H1 (cell line): ENCODE results near the gene SPR. TPM values are rescaled to one million over a fixed set of nuclear protein-coding genes. Genes with fewer than 3 reads are reported as not detected.

Experiments
- CTCF ChIA-PET: fragments of 300-600 bp; sonication (Branson Sonifier 250); formaldehyde crosslinking; loops from one replicate; lab custom pipeline; 2021; ENCODE audit not compliant: partially characterized antibody; lab: Charles Lee
- POLR2A ChIA-PET: fragments of 300-600 bp; sonication (Branson Sonifier 250); formaldehyde crosslinking; loops from one replicate; lab custom pipeline; 2021; ENCODE audit warnings: inconsistent platforms; ENCODE audit not compliant: partially characterized antibody; lab: Charles Lee
- DNase-seq, 2 experiments: peaks; one replicate each; pipeline versions ENCODE4 v3.0.0 to v3.0.0-alpha.2; 2010 to 2022; ENCODE audit warnings: low spot score in 2 of 2, low read depth in 1 of 2, mixed read lengths in 1 of 2
- FAIRE-seq: peaks from 2 replicates; lab custom pipeline; 2011; peaks lifted over from hg19 to GRCh38; lab: Jason Lieb, UNC
- H2AFZ ChIP-seq: 2 replicates; pipeline ENCODE4 v1.8.1; 2012; ENCODE audit warnings: low read length, inconsistent platforms
- H2AK5ac ChIP-seq: 2 replicates; pipeline ENCODE4 v1.6.1; 2013; ENCODE audit warnings: low read depth, low read length
- H2BK120ac ChIP-seq: replicated peaks from 2 replicates; pipeline ENCODE3; 2013; ENCODE audit warnings: low read depth, low read length, inconsistent platforms
- H2BK12ac ChIP-seq: 2 replicates; pipeline ENCODE4 v1.6.1; 2013; ENCODE audit warnings: low read depth, low read length
- H2BK15ac ChIP-seq: 2 replicates; pipeline ENCODE4 v1.6.1; 2013; ENCODE audit warnings: low read length
- H2BK20ac ChIP-seq: 2 replicates; pipeline ENCODE4 v1.6.1; 2013; ENCODE audit warnings: low read length
- H2BK5ac ChIP-seq: 2 replicates; pipeline ENCODE4 v1.6.1; 2013; ENCODE audit warnings: low read depth, low read length
- H3K14ac ChIP-seq: 2 replicates; pipeline ENCODE4 v1.6.1; 2013; ENCODE audit warnings: inconsistent platforms; ENCODE audit not compliant: insufficient read length
- H3K18ac ChIP-seq: 2 replicates; pipeline ENCODE4 v1.6.1; 2013; ENCODE audit warnings: low read length; ENCODE audit errors: extremely low read depth
- H3K23ac ChIP-seq: 2 replicates; pipeline ENCODE4 v1.6.1; 2013; ENCODE audit warnings: inconsistent platforms; ENCODE audit not compliant: insufficient read length
- H3K23me2 ChIP-seq: 2 replicates; pipeline ENCODE4 v1.6.1; 2013; ENCODE audit warnings: low read depth, low read length
- H3K27ac ChIP-seq: 2 replicates; pipeline ENCODE4 v1.6.1; 2011; ENCODE audit warnings: low read depth, low read length, inconsistent platforms
- H3K27me3 ChIP-seq, 4 experiments: replicated peaks in 1 of 4; 1 replicate in 1 of 4; 2 replicates in 3 of 4; pipeline versions ENCODE4 v1.6.1 to v1.8.1; 2011 to 2013; ENCODE audit warnings: low read length in 3 of 4, mild to moderate bottlenecking in 3 of 4, inconsistent platforms in 2 of 4, mixed read lengths in 2 of 4, moderate library complexity in 1 of 4; ENCODE audit not compliant: control insufficient read depth in 3 of 4, insufficient read depth in 3 of 4; ENCODE audit errors: extremely low read depth in 1 of 4
- H3K36me3 ChIP-seq, 4 experiments: 2 replicates each; pipeline versions ENCODE4 v1.6.1 to v1.8.1; 2011 to 2013; ENCODE audit warnings: mild to moderate bottlenecking in 4 of 4, low read length in 3 of 4, moderate library complexity in 2 of 4, control low read depth in 1 of 4, inconsistent platforms in 1 of 4; ENCODE audit not compliant: insufficient read depth in 4 of 4, control insufficient read depth in 2 of 4
- H3K4ac ChIP-seq: replicated peaks from 2 replicates; pipeline ENCODE3; 2013; ENCODE audit warnings: low read length, low read depth, mixed read lengths, inconsistent platforms; ENCODE audit not compliant: insufficient read length
- H3K4me1 ChIP-seq, 4 experiments: replicated peaks in 1 of 4; 1 replicate in 1 of 4; 2 replicates in 3 of 4; pipeline versions ENCODE4 v1.6.1 to v1.8.1; 2011 to 2013; ENCODE audit warnings: low read length in 3 of 4, inconsistent platforms in 2 of 4, mixed read lengths in 1 of 4; ENCODE audit not compliant: insufficient read depth in 4 of 4, control insufficient read depth in 3 of 4
- H3K4me2 ChIP-seq, 2 experiments: 2 replicates each; pipeline versions ENCODE4 v1.6.1 to v1.8.1; 2011 to 2013; ENCODE audit warnings: low read depth in 2 of 2, low read length in 2 of 2, control low read depth in 1 of 2, inconsistent platforms in 1 of 2, mild to moderate bottlenecking in 1 of 2; ENCODE audit not compliant: insufficient read depth in 1 of 2
- H3K4me3 ChIP-seq, 4 experiments: fragments of 200-600, 300-600 bp in 1 of 4; sonication (generic), shearing (Covaris generic), sonication (Bioruptor Twin) in 1 of 4; 2 replicates each; pipeline versions ENCODE4 v1.5.1 to v1.8.1; 2011 to 2016; ENCODE audit warnings: low read length in 4 of 4, low read depth in 3 of 4, control low read depth in 2 of 4, inconsistent platforms in 2 of 4, mild to moderate bottlenecking in 2 of 4, mixed read lengths in 1 of 4, moderate library complexity in 1 of 4; ENCODE audit not compliant: insufficient read depth in 2 of 4; ENCODE audit errors: extremely low read depth in 1 of 4
- H3K56ac ChIP-seq: replicated peaks from 2 replicates; pipeline ENCODE3; 2013; ENCODE audit warnings: low read depth, mild to moderate bottlenecking, mixed read lengths, low read length, inconsistent platforms; ENCODE audit not compliant: insufficient read length
- H3K79me1 ChIP-seq: 2 replicates; pipeline ENCODE4 v1.6.1; 2013; ENCODE audit warnings: low read depth, low read length, control low read depth
- H3K79me2 ChIP-seq, 2 experiments: 2 replicates each; pipeline versions ENCODE4 v1.6.1 to v1.8.1; 2012 to 2013; ENCODE audit warnings: low read length in 2 of 2, mild to moderate bottlenecking in 2 of 2, inconsistent platforms in 1 of 2; ENCODE audit not compliant: insufficient read depth in 2 of 2, control insufficient read depth in 1 of 2
- H3K9ac ChIP-seq, 4 experiments: replicated peaks in 1 of 4; 1 replicate in 1 of 4; 2 replicates in 3 of 4; pipeline versions ENCODE4 v1.6.1 to v1.8.1; 2011 to 2013; ENCODE audit warnings: low read depth in 3 of 4, low read length in 3 of 4, control low read depth in 2 of 4, mild to moderate bottlenecking in 2 of 4, moderate library complexity in 2 of 4, inconsistent platforms in 1 of 4; ENCODE audit errors: extremely low read depth in 1 of 4
- H3K9me3 ChIP-seq, 2 experiments: 2 replicates each; pipeline versions ENCODE4 v1.6.1 to v1.8.1; 2012 to 2013; ENCODE audit warnings: mild to moderate bottlenecking in 2 of 2, moderate library complexity in 2 of 2, control low read depth in 1 of 2, inconsistent platforms in 1 of 2, low read depth in 1 of 2, low read length in 1 of 2, mixed read lengths in 1 of 2; ENCODE audit not compliant: insufficient read depth in 2 of 2
- H4K20me1 ChIP-seq, 2 experiments: replicated peaks in 1 of 2; 2 replicates each; pipeline versions ENCODE3 to v1.8.1; 2011 to 2013; ENCODE audit warnings: inconsistent platforms in 2 of 2, low read length in 2 of 2, mild to moderate bottlenecking in 1 of 2; ENCODE audit not compliant: insufficient read depth in 2 of 2, control insufficient read depth in 1 of 2
- H4K5ac ChIP-seq: 2 replicates; pipeline ENCODE4 v1.6.1; 2013; ENCODE audit warnings: low read length, low read depth, mixed read lengths, inconsistent platforms; ENCODE audit not compliant: insufficient read length
- H4K8ac ChIP-seq: 2 replicates; pipeline ENCODE4 v1.8.0; 2013; ENCODE audit warnings: mild to moderate bottlenecking, moderate library complexity, low read length, inconsistent platforms; ENCODE audit not compliant: insufficient read depth; ENCODE audit errors: extremely low read depth
- H4K91ac ChIP-seq: replicated peaks from 2 replicates; pipeline ENCODE3; 2013; ENCODE audit warnings: low read length, mixed read lengths, inconsistent platforms; ENCODE audit not compliant: insufficient read length
- CBX8 ChIP-seq: fragments of 300-800, 300-1000 bp; sonication (generic); IDR thresholded peaks from 2 replicates; pipeline ENCODE4 v1.7.1; 2016; ENCODE audit warnings: low read depth, low read length, borderline replicate concordance
- EP300 ChIP-seq, 2 experiments: IDR thresholded peaks; 1 replicate in 1 of 2; 2 replicates in 1 of 2; pipeline ENCODE4 v1.6.1; 2011 to 2012; ENCODE audit warnings: low read depth in 2 of 2, low read length in 2 of 2, mild to moderate bottlenecking in 2 of 2, borderline replicate concordance in 1 of 2, inconsistent platforms in 1 of 2, moderate library complexity in 1 of 2
- RNF2 ChIP-seq: fragments of 200-900, 300-1000 bp; sonication (generic); IDR thresholded peaks from 2 replicates; pipeline ENCODE4 v1.7.1; 2016; ENCODE audit warnings: borderline replicate concordance, low read depth, mild to moderate bottlenecking, antibody characterized with exemption, low read length; ENCODE audit not compliant: poor library complexity, severe bottlenecking; ENCODE audit errors: missing control alignments
- RXRA ChIP-seq: IDR thresholded peaks from 2 replicates; pipeline ENCODE4 v1.6.1; 2011; ENCODE audit warnings: low read depth, mild to moderate bottlenecking, low read length, moderate library complexity; ENCODE audit not compliant: insufficient read depth
- SAP30 ChIP-seq: fragments of 300-600 bp; sonication (generic); IDR thresholded peaks from 2 replicates; pipeline ENCODE4 v1.7.1; 2012; ENCODE audit warnings: low read length, moderate library complexity, mild to moderate bottlenecking, inconsistent platforms; ENCODE audit not compliant: insufficient read depth, insufficient replicate concordance
- polyA plus RNA-seq, 7 experiments: library from polyadenylated mRNA; depleted of rRNA in 3 of 7; stranded (reverse) in 5 of 7; unstranded in 2 of 7; fragments of >200 nt in 5 of 7; fragments of 200-250 nt in 2 of 7; gene quantifications; 1 replicate in 5 of 7; 2 replicates in 1 of 7; 4 replicates in 1 of 7; pipeline versions ENCODE4 v1.2.1 to v1.2.3, GENCODE V29; 2011 to 2013; ENCODE audit warnings: missing spikeins in 2 of 7, mixed read lengths in 2 of 7
- total RNA-seq: library from RNA; stranded (reverse); fragmentation: NEBNext Ultra II Directional; extraction: Animal tissue kit (Norgen Biotek cat#: 25700); gene quantifications from 2 replicates; pipeline ENCODE4 v1.2.1, GENCODE V29; 2021
- TF ChIP-seq, protein P1 (sequence below): IDR thresholded peaks from 2 replicates; pipeline ENCODE4 v1.6.1; 2012; ENCODE audit warnings: inconsistent platforms

The SPR gene
- total and polyA plus RNA-seq, 2 of the 8 experiments (the other 6 are each of a cell fraction or from before 2014, with no cell fraction given): 4.5 to 11.5 TPM

DNA sequence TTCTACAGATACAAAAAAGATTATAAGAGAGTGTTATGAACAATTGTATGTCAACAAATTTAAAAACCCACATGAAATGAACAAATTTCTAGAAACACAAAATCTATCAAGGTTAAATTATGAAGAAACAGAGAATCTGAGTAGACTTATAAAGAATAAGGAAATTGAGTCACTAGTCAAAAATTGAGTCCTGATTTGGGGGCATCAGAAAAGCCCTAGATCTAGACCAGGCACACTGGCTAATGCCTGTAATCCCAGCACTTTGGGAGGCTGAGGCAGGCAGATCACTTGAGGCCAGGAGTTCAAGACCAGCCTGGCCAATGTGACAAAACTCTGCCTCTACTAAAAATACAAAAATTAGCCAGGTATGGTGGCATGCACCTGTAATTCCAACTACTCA is 15.3 kb upstream of the SPR start:
- Histone ChIP-seq H2AFZ (no peak overlapping the region), H2AK5ac (no peak overlapping the region), H3K18ac (no peak overlapping the region), H3K23me2 (no peaks in the 10 kb centered on the region), H2BK15ac (no peak overlapping the region), H3K27ac (no peak overlapping the region), H3K27me3 (no peaks in the 10 kb centered on the region; a peak in 2 of 7 replicates), H2BK5ac (no peak overlapping the region), H4K91ac (no peak overlapping the region), H3K36me3 (no peaks in the 10 kb centered on the region), H3K4ac (no peak overlapping the region), H4K8ac (no peak overlapping the region), H4K20me1 (no peaks in the 10 kb centered on the region), H3K79me1 (no peaks in the 10 kb centered on the region), H3K4me1 (no peaks in the 10 kb centered on the region), H3K4me2 (no peak overlapping the region), H3K9ac (no peak overlapping the region), H3K9me3 (no peaks in the 10 kb centered on the region), H3K56ac (no peak overlapping the region), H2BK12ac (no peak overlapping the region), H3K79me2 (no peaks in the 10 kb centered on the region), H2BK120ac (no peak overlapping the region), H3K4me3 (no peak overlapping the region), H3K14ac (no peak overlapping the region), H4K5ac (no peak overlapping the region), H2BK20ac (no peak overlapping the region), H3K23ac (no peak overlapping the region)
- ChIA-PET POLR2A (no interaction called here), CTCF (interaction anchor here (0.8 kb wide), 1 partner anchor 12 kb away, joined by 3 read pairs; no protein-coding TSS in a partner anchor)
- DNase-seq (no peak), FAIRE-seq (no peak)
- TF ChIP-seq, protein P1, sequence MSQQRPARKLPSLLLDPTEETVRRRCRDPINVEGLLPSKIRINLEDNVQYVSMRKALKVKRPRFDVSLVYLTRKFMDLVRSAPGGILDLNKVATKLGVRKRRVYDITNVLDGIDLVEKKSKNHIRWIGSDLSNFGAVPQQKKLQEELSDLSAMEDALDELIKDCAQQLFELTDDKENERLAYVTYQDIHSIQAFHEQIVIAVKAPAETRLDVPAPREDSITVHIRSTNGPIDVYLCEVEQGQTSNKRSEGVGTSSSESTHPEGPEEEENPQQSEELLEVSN: no peak
- no peak for TF ChIP-seq RXRA
- no peak for TF ChIP-seq EP300 (IDR thresholded peaks at IDR 0.05; ENCODE audit: borderline replicate concordance in 1 of 2, low read depth in 2 of 2, low read length in 2 of 2)
- TF ChIP-seq SAP30: no peak
- TF ChIP-seq RNF2: no peak
- TF ChIP-seq CBX8: no peak
